WTC11 (cell line): Measurements from ENCODE around the gene RAB2B. TPM values are rescaled to one million over a fixed set of nuclear protein-coding genes. Genes with fewer than 3 reads are reported as not detected.

Experiments
- ATAC-seq: fragments of 200-7000 bp; cut with Tn5 transposase; 2 replicates; pipeline ENCODE4 v1.10.0; 2021; ENCODE audit warnings: mild to moderate bottlenecking, moderate library complexity
- CTCF ChIA-PET: fragments of 300-600 bp; sonication (Branson Sonifier 250); formaldehyde crosslinking; loops from one replicate; lab custom pipeline; 2021; ENCODE audit warnings: antibody characterized with exemption; lab: Charles Lee
- POLR2A ChIA-PET: fragments of 350-600 bp; sonication (Branson Sonifier 250); formaldehyde crosslinking; loops from one replicate; lab custom pipeline; 2021; ENCODE audit warnings: antibody characterized with exemption; lab: Charles Lee
- DNase-seq: peaks from one replicate; pipeline ENCODE4 v3.0.0; 2021; ENCODE audit warnings: low spot score
- H3K27ac Mint-ChIP-seq: 2 replicates; pipeline ENCODE4 v1.8.0; 2021; ENCODE audit warnings: mixed read lengths
- H3K27me3 Mint-ChIP-seq: 2 replicates; pipeline ENCODE4 v1.8.0; 2021; ENCODE audit warnings: low read depth, mild to moderate bottlenecking, moderate library complexity, mixed read lengths
- H3K36me3 Mint-ChIP-seq: 2 replicates; pipeline ENCODE4 v1.8.0; 2021; ENCODE audit warnings: mixed read lengths
- H3K4me1 Mint-ChIP-seq: 2 replicates; pipeline ENCODE4 v1.8.0; 2022; ENCODE audit warnings: mixed read lengths
- H3K4me3 Mint-ChIP-seq: 2 replicates; pipeline ENCODE4 v1.8.0; 2021; ENCODE audit warnings: mild to moderate bottlenecking, moderate library complexity, mixed read lengths
- H3K9me3 Mint-ChIP-seq: 2 replicates; pipeline ENCODE4 v1.8.0; 2021; ENCODE audit warnings: mixed read lengths
- ATF1 ChIP-seq: sonication (generic); formaldehyde crosslinking; IDR thresholded peaks from 2 replicates; pipeline ENCODE4 v1.8.1; 2023; ENCODE audit warnings: mild to moderate bottlenecking, moderate library complexity, missing genetic modification reagents
- ELF4 ChIP-seq: sonication (generic); formaldehyde crosslinking; IDR thresholded peaks from 2 replicates; pipeline ENCODE4 v1.8.1; 2022; ENCODE audit warnings: low read depth, mild to moderate bottlenecking, moderate library complexity, missing genetic modification reagents
- FOXJ3 ChIP-seq: sonication (generic); formaldehyde crosslinking; IDR thresholded peaks from 2 replicates; pipeline ENCODE4 v1.9.0; 2021; ENCODE audit warnings: missing genetic modification reagents, mild to moderate bottlenecking, borderline replicate concordance
- FOXP1 ChIP-seq: sonication (generic); formaldehyde crosslinking; IDR thresholded peaks from 2 replicates; pipeline ENCODE4 v1.8.0; 2022; ENCODE audit warnings: missing genetic modification reagents, mild to moderate bottlenecking, moderate library complexity, borderline replicate concordance
- JAZF1 ChIP-seq: fragments of 250-450 bp; sonication (Bioruptor Pico); IDR thresholded peaks from 2 replicates; pipeline ENCODE4 v1.9.0; 2021; ENCODE audit warnings: moderate library complexity, mild to moderate bottlenecking, inconsistent platforms
- KAT7 ChIP-seq: sonication (generic); formaldehyde crosslinking; IDR thresholded peaks from 2 replicates; pipeline ENCODE4 v1.8.1; 2023; ENCODE audit warnings: missing genetic modification reagents, mild to moderate bottlenecking, borderline replicate concordance
- NFATC4 ChIP-seq: fragments of 250-450 bp; sonication (Bioruptor Pico); IDR thresholded peaks from 2 replicates; pipeline ENCODE4 v1.9.0; 2021; ENCODE audit warnings: mild to moderate bottlenecking
- NR2C2 ChIP-seq: sonication (generic); formaldehyde crosslinking; IDR thresholded peaks from 2 replicates; pipeline ENCODE4 v1.8.0; 2022; ENCODE audit warnings: mild to moderate bottlenecking, missing genetic modification reagents
- NR3C1 ChIP-seq: sonication (generic); formaldehyde crosslinking; conservative IDR thresholded peaks from 2 replicates; pipeline ENCODE4 v1.8.1; 2023; ENCODE audit warnings: low read depth, mild to moderate bottlenecking, missing genetic modification reagents
- RELA ChIP-seq: sonication (generic); formaldehyde crosslinking; IDR thresholded peaks from 2 replicates; pipeline ENCODE4 v1.8.1; 2022; ENCODE audit warnings: missing genetic modification reagents, mild to moderate bottlenecking, borderline replicate concordance
- SP1 ChIP-seq: sonication (generic); formaldehyde crosslinking; conservative IDR thresholded peaks from 2 replicates; pipeline ENCODE4 v1.8.1; 2022; ENCODE audit warnings: missing genetic modification reagents
- TEAD4 ChIP-seq: sonication (generic); formaldehyde crosslinking; IDR thresholded peaks from 2 replicates; pipeline ENCODE4 v1.8.0; 2022; ENCODE audit warnings: mild to moderate bottlenecking, missing genetic modification reagents
- ZBTB21 ChIP-seq: sonication (generic); formaldehyde crosslinking; IDR thresholded peaks from 2 replicates; pipeline ENCODE4 v1.8.1; 2023; ENCODE audit warnings: mild to moderate bottlenecking, missing genetic modification reagents, borderline replicate concordance
- ZNF121 ChIP-seq: sonication (generic); formaldehyde crosslinking; IDR thresholded peaks from 2 replicates; pipeline ENCODE4 v1.8.0; 2023; ENCODE audit warnings: missing genetic modification reagents
- ZNF416 ChIP-seq: fragments of 250-450 bp; sonication (Bioruptor Pico); IDR thresholded peaks from 2 replicates; pipeline ENCODE4 v1.9.0; 2021; ENCODE audit warnings: mild to moderate bottlenecking, inconsistent platforms
- ZNF671 ChIP-seq: fragments of 250-450 bp; sonication (Bioruptor Pico); IDR thresholded peaks from 2 replicates; pipeline ENCODE4 v1.8.0; 2021; ENCODE audit warnings: mild to moderate bottlenecking
- total RNA-seq: library from RNA; stranded (reverse); gene quantifications from 3 replicates; pipeline ENCODE4 v1.2.3, GENCODE V29; 2021
- TF ChIP-seq, protein P1 (sequence below): fragments of 250-450 bp; sonication (Bioruptor Pico); IDR thresholded peaks from 2 replicates; pipeline ENCODE4 v1.9.0; 2021; ENCODE audit warnings: mild to moderate bottlenecking, borderline replicate concordance
- TF ChIP-seq, protein P2 (sequence below): sonication (generic); formaldehyde crosslinking; IDR thresholded peaks from 2 replicates; pipeline ENCODE4 v1.8.0; 2022; ENCODE audit warnings: mild to moderate bottlenecking, missing genetic modification reagents
- TF ChIP-seq, protein P3 (sequence below): sonication (generic); formaldehyde crosslinking; IDR thresholded peaks from 2 replicates; pipeline ENCODE4 v1.8.0; 2022; ENCODE audit warnings: mild to moderate bottlenecking, missing genetic modification reagents
- TF ChIP-seq, protein P4 (sequence below): sonication (generic); formaldehyde crosslinking; IDR thresholded peaks from 2 replicates; pipeline ENCODE4 v1.8.0; 2023; ENCODE audit warnings: mild to moderate bottlenecking, missing genetic modification reagents
- TF ChIP-seq, protein P5 (sequence below): sonication (generic); formaldehyde crosslinking; IDR thresholded peaks from 2 replicates; pipeline ENCODE4 v1.8.0; 2022; ENCODE audit warnings: mild to moderate bottlenecking, missing genetic modification reagents

Gene RAB2B
- total RNA-seq, 1 experiment from 2014 or later, result 29.6 TPM

DNA sequence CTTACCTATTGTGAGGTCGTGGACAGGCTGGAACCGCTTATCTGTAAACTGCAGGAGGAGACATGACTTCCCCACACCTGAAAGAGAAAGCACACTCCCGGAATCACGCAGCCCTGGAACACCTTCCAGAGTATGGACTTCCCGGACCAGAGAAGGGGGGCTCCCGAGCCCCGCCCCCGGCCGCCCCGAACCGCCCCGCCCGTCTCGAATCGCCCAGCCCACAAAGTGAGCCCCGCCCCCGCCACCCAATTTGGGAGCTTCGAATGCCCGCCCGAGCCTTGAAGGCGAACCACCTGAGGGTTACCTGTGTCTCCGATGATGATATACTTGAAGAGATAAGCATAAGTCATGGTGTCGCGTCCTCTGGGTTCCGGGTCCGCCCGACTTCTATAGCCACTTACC lies 235 bp downstream of the RAB2B start (continued):
- TF ChIP-seq, protein P1, sequence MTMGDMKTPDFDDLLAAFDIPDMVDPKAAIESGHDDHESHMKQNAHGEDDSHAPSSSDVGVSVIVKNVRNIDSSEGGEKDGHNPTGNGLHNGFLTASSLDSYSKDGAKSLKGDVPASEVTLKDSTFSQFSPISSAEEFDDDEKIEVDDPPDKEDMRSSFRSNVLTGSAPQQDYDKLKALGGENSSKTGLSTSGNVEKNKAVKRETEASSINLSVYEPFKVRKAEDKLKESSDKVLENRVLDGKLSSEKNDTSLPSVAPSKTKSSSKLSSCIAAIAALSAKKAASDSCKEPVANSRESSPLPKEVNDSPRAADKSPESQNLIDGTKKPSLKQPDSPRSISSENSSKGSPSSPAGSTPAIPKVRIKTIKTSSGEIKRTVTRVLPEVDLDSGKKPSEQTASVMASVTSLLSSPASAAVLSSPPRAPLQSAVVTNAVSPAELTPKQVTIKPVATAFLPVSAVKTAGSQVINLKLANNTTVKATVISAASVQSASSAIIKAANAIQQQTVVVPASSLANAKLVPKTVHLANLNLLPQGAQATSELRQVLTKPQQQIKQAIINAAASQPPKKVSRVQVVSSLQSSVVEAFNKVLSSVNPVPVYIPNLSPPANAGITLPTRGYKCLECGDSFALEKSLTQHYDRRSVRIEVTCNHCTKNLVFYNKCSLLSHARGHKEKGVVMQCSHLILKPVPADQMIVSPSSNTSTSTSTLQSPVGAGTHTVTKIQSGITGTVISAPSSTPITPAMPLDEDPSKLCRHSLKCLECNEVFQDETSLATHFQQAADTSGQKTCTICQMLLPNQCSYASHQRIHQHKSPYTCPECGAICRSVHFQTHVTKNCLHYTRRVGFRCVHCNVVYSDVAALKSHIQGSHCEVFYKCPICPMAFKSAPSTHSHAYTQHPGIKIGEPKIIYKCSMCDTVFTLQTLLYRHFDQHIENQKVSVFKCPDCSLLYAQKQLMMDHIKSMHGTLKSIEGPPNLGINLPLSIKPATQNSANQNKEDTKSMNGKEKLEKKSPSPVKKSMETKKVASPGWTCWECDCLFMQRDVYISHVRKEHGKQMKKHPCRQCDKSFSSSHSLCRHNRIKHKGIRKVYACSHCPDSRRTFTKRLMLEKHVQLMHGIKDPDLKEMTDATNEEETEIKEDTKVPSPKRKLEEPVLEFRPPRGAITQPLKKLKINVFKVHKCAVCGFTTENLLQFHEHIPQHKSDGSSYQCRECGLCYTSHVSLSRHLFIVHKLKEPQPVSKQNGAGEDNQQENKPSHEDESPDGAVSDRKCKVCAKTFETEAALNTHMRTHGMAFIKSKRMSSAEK (CRISPR knock-in tag), result no peak
- TF ChIP-seq TEAD4 (CRISPR knock-in tag), result no peak
- TF ChIP-seq JAZF1 (CRISPR knock-in tag), result no peak
- no peak for TF ChIP-seq RELA (CRISPR knock-in tag)

DNA sequence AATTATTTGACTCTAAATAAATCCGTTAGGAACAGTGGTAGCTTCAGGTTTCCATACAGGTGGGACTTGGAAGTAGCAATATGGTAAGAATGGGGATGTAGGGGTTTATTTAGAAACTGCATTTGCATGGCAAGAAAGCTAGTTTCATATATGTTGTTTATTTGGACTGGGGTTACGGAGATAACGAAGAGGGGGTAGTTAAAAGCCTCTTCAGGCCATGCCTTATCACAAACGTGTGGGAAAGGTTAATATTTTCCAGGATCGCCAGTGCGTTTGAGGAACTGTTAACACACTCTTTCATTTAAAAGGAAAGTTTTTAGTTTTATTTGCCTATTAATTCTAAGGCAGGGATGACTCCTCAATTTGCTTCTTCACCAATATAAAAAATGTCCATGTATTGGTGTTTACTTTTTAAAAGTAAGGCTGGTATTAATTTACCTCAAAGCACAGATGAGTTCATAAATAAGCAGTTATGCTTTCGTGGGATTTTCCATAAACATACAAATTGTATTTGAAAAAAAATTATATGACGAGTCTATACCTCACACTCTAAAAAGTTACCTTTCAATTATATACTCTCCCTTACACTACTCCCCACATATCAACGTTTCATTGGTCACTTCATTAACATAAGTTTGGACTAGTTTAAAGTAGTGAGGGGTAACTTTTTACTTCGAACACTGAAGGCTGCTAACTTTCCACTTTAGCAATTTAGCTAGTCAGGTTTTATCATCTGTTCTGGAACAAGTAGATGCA lies 814 bp downstream of the RAB2B start:
- peak overlapping the region; percentile 96 for H3K27ac Mint-ChIP-seq
- no peaks in the 10 kb centered on the region for H3K27me3 Mint-ChIP-seq
- TF ChIP-seq SP1 (CRISPR knock-in tag) (no peak), ZNF416 (CRISPR knock-in tag) (no peak), ZBTB21 (CRISPR knock-in tag) (no peak), ZNF671 (no peak), ATF1 (CRISPR knock-in tag) (no peak), ZNF121 (CRISPR knock-in tag) (no peak), NR2C2 (CRISPR knock-in tag) (no peak), NR3C1 (CRISPR knock-in tag) (no peak), KAT7 (CRISPR knock-in tag) (no peak), FOXJ3 (CRISPR knock-in tag) (no peak), NFATC4 (CRISPR knock-in tag) (no peak), ELF4 (CRISPR knock-in tag) (no peak), FOXP1 (CRISPR knock-in tag) (no peak)
- TF ChIP-seq, protein P2, sequence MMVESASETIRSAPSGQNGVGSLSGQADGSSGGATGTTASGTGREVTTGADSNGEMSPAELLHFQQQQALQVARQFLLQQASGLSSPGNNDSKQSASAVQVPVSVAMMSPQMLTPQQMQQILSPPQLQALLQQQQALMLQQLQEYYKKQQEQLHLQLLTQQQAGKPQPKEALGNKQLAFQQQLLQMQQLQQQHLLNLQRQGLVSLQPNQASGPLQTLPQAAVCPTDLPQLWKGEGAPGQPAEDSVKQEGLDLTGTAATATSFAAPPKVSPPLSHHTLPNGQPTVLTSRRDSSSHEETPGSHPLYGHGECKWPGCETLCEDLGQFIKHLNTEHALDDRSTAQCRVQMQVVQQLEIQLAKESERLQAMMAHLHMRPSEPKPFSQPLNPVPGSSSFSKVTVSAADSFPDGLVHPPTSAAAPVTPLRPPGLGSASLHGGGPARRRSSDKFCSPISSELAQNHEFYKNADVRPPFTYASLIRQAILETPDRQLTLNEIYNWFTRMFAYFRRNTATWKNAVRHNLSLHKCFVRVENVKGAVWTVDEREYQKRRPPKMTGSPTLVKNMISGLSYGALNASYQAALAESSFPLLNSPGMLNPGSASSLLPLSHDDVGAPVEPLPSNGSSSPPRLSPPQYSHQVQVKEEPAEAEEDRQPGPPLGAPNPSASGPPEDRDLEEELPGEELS (CRISPR knock-in tag), result no peak
- TF ChIP-seq, protein P3, sequence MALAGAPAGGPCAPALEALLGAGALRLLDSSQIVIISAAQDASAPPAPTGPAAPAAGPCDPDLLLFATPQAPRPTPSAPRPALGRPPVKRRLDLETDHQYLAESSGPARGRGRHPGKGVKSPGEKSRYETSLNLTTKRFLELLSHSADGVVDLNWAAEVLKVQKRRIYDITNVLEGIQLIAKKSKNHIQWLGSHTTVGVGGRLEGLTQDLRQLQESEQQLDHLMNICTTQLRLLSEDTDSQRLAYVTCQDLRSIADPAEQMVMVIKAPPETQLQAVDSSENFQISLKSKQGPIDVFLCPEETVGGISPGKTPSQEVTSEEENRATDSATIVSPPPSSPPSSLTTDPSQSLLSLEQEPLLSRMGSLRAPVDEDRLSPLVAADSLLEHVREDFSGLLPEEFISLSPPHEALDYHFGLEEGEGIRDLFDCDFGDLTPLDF (CRISPR knock-in tag), result no peak
- TF ChIP-seq, protein P4, sequence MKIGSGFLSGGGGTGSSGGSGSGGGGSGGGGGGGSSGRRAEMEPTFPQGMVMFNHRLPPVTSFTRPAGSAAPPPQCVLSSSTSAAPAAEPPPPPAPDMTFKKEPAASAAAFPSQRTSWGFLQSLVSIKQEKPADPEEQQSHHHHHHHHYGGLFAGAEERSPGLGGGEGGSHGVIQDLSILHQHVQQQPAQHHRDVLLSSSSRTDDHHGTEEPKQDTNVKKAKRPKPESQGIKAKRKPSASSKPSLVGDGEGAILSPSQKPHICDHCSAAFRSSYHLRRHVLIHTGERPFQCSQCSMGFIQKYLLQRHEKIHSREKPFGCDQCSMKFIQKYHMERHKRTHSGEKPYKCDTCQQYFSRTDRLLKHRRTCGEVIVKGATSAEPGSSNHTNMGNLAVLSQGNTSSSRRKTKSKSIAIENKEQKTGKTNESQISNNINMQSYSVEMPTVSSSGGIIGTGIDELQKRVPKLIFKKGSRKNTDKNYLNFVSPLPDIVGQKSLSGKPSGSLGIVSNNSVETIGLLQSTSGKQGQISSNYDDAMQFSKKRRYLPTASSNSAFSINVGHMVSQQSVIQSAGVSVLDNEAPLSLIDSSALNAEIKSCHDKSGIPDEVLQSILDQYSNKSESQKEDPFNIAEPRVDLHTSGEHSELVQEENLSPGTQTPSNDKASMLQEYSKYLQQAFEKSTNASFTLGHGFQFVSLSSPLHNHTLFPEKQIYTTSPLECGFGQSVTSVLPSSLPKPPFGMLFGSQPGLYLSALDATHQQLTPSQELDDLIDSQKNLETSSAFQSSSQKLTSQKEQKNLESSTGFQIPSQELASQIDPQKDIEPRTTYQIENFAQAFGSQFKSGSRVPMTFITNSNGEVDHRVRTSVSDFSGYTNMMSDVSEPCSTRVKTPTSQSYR (CRISPR knock-in tag), result no peak
- TF ChIP-seq, protein P5, sequence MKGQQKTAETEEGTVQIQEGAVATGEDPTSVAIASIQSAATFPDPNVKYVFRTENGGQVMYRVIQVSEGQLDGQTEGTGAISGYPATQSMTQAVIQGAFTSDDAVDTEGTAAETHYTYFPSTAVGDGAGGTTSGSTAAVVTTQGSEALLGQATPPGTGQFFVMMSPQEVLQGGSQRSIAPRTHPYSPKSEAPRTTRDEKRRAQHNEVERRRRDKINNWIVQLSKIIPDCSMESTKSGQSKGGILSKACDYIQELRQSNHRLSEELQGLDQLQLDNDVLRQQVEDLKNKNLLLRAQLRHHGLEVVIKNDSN (CRISPR knock-in tag), result no peak
- TF ChIP-seq, all 79 proteins: peak for 0
- CTCF ChIA-PET, result interaction anchor here (0.6 to 3.9 kb wide), 10 partner anchors 15 to 129 kb away, joined by 3 to 21 read pairs (median 5); partner anchors contain the start of genes CHD8 and SALL2
- Mint-ChIP-seq H3K9me3 (no peaks in the 10 kb centered on the region), H3K4me1 (peaks cover 12% of the 10 kb centered on the region), H3K4me3 (peak overlapping the region; percentile 100), H3K36me3 (peaks cover 33% of the 10 kb centered on the region)
- POLR2A ChIA-PET, result interaction anchor here (0.5 to 2.0 kb wide), 5 partner anchors 20 to 97 kb away, joined by 3 to 10 read pairs (median 6); partner anchors contain the start of genes CHD8, METTL3 and SALL2
- ATAC-seq (no peak), DNase-seq (no peak)
